ENCODE data around the gene HERC3. TPM values are rescaled to one million over a fixed set of nuclear protein-coding genes. Genes with fewer than 3 reads are reported as not detected.
A peak's percentile ranks its signal among the peaks of the same experiment; 100 is the strongest.

HERC3 gene
- polyA plus RNA-seq = 1 to 10 TPM; 7.5 to 9.9 TPM

DNA sequence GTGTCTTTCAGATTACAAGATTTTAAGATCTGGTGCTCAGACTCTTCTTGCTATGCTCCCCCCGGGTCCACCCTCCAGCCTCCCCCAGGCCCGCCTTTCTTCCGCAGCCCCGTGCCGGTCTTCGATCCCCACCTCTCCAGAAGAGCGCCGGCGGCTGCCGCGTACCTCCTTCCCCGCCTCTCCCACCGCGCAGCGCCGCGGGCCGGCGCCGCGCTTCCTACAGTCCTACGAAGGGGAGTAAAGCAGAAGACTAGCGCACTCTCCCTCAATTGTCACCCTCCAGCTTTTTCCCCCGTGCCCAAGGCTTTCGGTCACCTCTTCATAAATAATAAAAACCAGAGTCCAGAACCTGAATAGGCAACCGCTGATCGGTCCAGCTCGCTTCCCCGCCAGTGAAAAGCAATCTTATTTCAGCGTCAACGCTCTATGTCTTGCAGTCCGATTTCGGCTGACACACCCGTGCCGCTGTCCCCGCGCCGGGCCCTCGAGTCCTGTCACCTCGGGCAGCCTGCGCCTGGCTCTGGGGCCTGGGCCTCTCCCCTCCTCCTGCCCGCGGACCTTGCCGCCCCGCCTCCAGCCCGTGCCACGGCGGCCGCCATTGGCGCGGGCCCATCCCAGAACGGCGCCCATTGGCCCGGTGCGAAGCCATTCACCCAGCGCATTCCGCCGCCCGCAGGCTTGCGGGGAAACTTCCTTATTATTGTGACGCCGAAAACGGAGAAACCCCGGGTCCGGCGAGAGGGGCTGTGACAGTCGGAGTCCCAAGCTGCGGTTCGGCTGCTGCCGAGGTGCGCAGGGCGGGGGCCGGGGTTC, at the start of gene HERC3:
TSS of gene HERC3 (plus strand) at position 694 of the 813 bp plus-strand sequence. CDS start 13,344 bp downstream, outside the sequence.
- Histone ChIP-seq H3K27ac (ENCODE audit: low read depth in 2 of 2, low read length in 1 of 2) (peak within 1 kb of the TSS; percentile 94 to 96), H3K36me3 (ENCODE audit: control insufficient read depth in 2 of 2, insufficient read depth in 2 of 2, low read length in 1 of 2) (peaks cover 0 to 2% of the 10 kb centered on the region in 2 donors), H3K4me3 (ENCODE audit: low read depth in 1 of 2, low read length in 2 of 2) (peak within 1 kb of the TSS; percentile 73 to 83), H3K9me3 (ENCODE audit: control insufficient read depth in 2 of 2, insufficient read depth in 1 of 2, low read depth in 1 of 2, low read length in 1 of 2) (no peaks in the 10 kb centered on the region), H3K4me1 (ENCODE audit: control insufficient read depth in 2 of 2, insufficient read depth in 2 of 2, low read length in 1 of 2) (no peaks in the 10 kb centered on the region), H3K27me3 (ENCODE audit: control insufficient read depth in 1 of 2, insufficient read depth in 2 of 2, low read length in 2 of 2) (no peaks in the 10 kb centered on the region)
- WGBS, 2 donors = 0 to 1% methylated on average over 70 to 73 of the region's 73 CpGs

DNA sequence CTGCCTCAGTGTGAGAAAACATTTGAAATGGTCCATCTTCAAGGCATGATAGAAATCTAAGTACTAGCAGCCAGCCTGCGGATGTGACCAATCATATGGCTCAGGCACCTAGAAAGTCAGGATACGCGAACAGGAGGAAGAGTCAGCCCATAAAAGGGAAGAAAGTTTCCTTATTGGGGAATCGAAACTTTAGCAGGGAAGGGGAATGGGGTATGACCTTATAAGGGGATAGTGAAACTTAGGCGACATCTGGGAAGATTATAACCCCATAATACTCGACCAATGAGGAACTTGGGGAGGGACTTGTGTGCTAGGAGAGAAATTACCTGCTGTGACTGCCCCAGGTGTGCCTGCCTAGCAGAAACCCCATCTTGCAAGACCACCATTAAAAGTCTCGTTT, 42.5 kb upstream of the HERC3 start:
- WGBS, 2 donors = 83 to 88% methylated on average over 7 of the region's 7 CpGs
- H3K27ac ChIP-seq (ENCODE audit: low read depth in 2 of 2, low read length in 1 of 2) = no peak overlapping the region
- no peaks in the 10 kb centered on the region for H3K36me3 ChIP-seq (ENCODE audit: control insufficient read depth in 2 of 2, insufficient read depth in 2 of 2, low read length in 1 of 2)

DNA sequence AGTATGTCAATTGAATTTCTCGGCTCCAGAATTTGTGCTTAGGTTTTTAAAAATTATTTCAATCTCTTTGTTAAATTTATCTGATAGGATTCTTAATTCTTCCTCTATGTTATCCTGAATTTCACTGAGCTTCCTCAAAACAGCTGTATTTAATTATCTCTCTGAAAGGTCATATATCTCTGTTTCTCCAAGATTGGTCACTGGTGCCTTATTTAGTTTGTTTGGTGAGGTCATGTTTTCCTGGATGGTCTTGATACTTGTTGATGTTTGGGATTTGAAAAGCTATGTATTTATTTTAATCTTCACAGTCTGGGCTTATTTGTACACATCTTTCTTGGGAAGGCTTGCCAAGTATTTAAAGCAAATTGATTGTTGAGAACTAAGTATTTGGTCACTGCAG, 24.7 kb upstream of the HERC3 start:
- H3K9me3 ChIP-seq (ENCODE audit: control insufficient read depth in 2 of 2, insufficient read depth in 1 of 2, low read depth in 1 of 2, low read length in 1 of 2) = no peaks in the 10 kb centered on the region
- WGBS, 2 donors = 93 to 95% methylated on average over 1 of the region's 1 CpG
- H3K36me3 ChIP-seq (ENCODE audit: control insufficient read depth in 2 of 2, insufficient read depth in 2 of 2, low read length in 1 of 2) = no peaks in the 10 kb centered on the region
- no peaks in the 10 kb centered on the region for H3K4me1 ChIP-seq (ENCODE audit: control insufficient read depth in 2 of 2, insufficient read depth in 2 of 2, low read length in 1 of 2)
- H3K4me3 ChIP-seq (ENCODE audit: low read depth in 1 of 2, low read length in 2 of 2) = no peak overlapping the region
- H3K27ac ChIP-seq (ENCODE audit: low read depth in 2 of 2, low read length in 1 of 2) = no peak overlapping the region
- no peaks in the 10 kb centered on the region for H3K27me3 ChIP-seq (ENCODE audit: control insufficient read depth in 1 of 2, insufficient read depth in 2 of 2, low read length in 2 of 2)

More for the DNA sequence above, 42.5 kb upstream of the HERC3 start:
- H3K9me3 ChIP-seq (ENCODE audit: control insufficient read depth in 2 of 2, insufficient read depth in 1 of 2, low read depth in 1 of 2, low read length in 1 of 2) = no peaks in the 10 kb centered on the region
- H3K27me3 ChIP-seq (ENCODE audit: control insufficient read depth in 1 of 2, insufficient read depth in 2 of 2, low read length in 2 of 2) = no peaks in the 10 kb centered on the region
- no peak overlapping the region for H3K4me3 ChIP-seq (ENCODE audit: low read depth in 1 of 2, low read length in 2 of 2)
- no peaks in the 10 kb centered on the region for H3K4me1 ChIP-seq (ENCODE audit: control insufficient read depth in 2 of 2, insufficient read depth in 2 of 2, low read length in 1 of 2)

DNA sequence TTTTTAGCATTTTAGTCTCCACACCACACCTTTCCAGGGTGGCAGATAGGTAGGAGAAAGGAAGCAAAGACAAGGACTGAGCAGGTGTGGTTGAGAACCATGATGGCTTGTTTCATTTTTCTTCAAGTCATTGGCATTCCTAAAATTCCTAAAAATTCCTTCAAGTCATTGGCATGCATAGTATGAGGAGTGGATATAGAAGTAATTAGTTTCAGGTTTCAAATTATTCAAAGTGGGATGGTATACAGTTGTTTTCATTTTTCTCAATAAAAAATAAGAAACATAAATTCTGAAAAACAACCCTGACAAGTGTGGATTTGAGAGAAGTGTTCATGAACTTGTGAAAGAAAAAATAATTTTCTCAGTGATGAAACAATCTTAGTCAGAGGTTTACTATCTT, 22.3 kb upstream of the HERC3 start:
- H3K4me1 ChIP-seq (ENCODE audit: control insufficient read depth in 2 of 2, insufficient read depth in 2 of 2, low read length in 1 of 2) = no peaks in the 10 kb centered on the region
- H3K9me3 ChIP-seq (ENCODE audit: control insufficient read depth in 2 of 2, insufficient read depth in 1 of 2, low read depth in 1 of 2, low read length in 1 of 2) = no peaks in the 10 kb centered on the region
- H3K4me3 ChIP-seq (ENCODE audit: low read depth in 1 of 2, low read length in 2 of 2) = no peak overlapping the region
- no peaks in the 10 kb centered on the region for H3K27me3 ChIP-seq (ENCODE audit: control insufficient read depth in 1 of 2, insufficient read depth in 2 of 2, low read length in 2 of 2)
- H3K36me3 ChIP-seq (ENCODE audit: control insufficient read depth in 2 of 2, insufficient read depth in 2 of 2, low read length in 1 of 2) = no peaks in the 10 kb centered on the region
- H3K27ac ChIP-seq (ENCODE audit: low read depth in 2 of 2, low read length in 1 of 2) = no peak overlapping the region

DNA sequence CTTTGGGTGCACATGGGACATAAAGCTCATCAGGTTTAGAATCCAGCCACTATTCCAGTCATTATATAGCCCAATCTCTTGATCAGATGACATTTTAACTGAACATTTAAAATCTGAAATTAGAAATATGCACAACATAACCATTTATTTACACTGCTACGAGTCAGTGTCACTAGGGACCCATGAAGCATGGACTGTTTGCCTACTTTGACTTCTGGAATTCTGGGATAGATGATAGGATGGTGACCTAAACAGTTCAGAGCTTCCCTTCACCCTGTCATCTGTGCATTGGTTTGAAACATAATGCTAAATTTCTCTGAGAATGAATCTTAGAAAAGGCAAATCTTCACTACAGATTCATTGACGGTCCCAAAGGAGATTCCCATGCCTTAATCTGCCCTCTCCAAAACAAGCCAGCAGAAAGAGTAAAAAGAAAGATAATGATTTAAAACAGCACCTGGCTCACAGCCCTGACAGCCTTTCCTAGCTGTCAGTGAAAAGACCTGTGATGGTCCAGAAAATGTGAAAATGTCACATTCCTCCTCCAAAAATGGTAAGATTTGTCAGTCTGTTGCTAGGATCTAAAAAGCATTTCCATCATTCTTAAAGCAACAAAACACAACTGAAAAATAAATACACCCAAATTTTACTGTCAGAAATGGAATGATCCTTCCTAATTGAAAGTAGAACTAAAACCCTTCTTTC, 18.9 kb upstream of the HERC3 start:
- no peak overlapping the region for H3K4me3 ChIP-seq (ENCODE audit: low read depth in 1 of 2, low read length in 2 of 2)
- H3K9me3 ChIP-seq (ENCODE audit: control insufficient read depth in 2 of 2, insufficient read depth in 1 of 2, low read depth in 1 of 2, low read length in 1 of 2) = no peaks in the 10 kb centered on the region
- no peaks in the 10 kb centered on the region for H3K27me3 ChIP-seq (ENCODE audit: control insufficient read depth in 1 of 2, insufficient read depth in 2 of 2, low read length in 2 of 2)
- H3K4me1 ChIP-seq (ENCODE audit: control insufficient read depth in 2 of 2, insufficient read depth in 2 of 2, low read length in 1 of 2) = no peaks in the 10 kb centered on the region
- H3K36me3 ChIP-seq (ENCODE audit: control insufficient read depth in 2 of 2, insufficient read depth in 2 of 2, low read length in 1 of 2) = no peaks in the 10 kb centered on the region
- H3K27ac ChIP-seq (ENCODE audit: low read depth in 2 of 2, low read length in 1 of 2) = no peak overlapping the region
- 48 to 61% methylated on average over 2 of the region's 2 CpGs for WGBS, 2 donors

DNA sequence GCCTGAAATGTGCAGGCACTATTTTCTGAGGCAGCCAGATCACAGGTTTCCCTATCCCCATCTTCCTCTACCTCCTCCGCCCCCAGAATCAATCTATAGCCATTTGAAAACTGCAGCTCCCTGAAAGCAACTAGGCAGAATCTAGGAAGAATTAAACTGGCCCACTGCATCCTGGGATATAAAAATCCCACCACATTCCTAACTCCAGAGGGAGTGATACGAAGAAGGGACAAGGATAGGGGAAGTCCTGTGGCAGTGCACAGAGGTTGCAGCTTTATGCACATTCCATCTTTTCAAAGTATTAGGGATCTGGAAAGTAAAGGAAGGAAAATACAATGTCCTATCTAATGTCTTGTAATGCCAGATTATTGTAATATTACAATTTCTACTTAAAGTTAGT, 18.3 kb upstream of the HERC3 start:
- WGBS, 2 donors = 71 to 74% methylated on average over 2 of the region's 2 CpGs
- Histone ChIP-seq H3K9me3 (ENCODE audit: control insufficient read depth in 2 of 2, insufficient read depth in 1 of 2, low read depth in 1 of 2, low read length in 1 of 2) (no peaks in the 10 kb centered on the region), H3K4me1 (ENCODE audit: control insufficient read depth in 2 of 2, insufficient read depth in 2 of 2, low read length in 1 of 2) (no peaks in the 10 kb centered on the region), H3K4me3 (ENCODE audit: low read depth in 1 of 2, low read length in 2 of 2) (no peak overlapping the region), H3K27me3 (ENCODE audit: control insufficient read depth in 1 of 2, insufficient read depth in 2 of 2, low read length in 2 of 2) (no peaks in the 10 kb centered on the region), H3K27ac (ENCODE audit: low read depth in 2 of 2, low read length in 1 of 2) (no peak overlapping the region), H3K36me3 (ENCODE audit: control insufficient read depth in 2 of 2, insufficient read depth in 2 of 2, low read length in 1 of 2) (no peaks in the 10 kb centered on the region)

DNA sequence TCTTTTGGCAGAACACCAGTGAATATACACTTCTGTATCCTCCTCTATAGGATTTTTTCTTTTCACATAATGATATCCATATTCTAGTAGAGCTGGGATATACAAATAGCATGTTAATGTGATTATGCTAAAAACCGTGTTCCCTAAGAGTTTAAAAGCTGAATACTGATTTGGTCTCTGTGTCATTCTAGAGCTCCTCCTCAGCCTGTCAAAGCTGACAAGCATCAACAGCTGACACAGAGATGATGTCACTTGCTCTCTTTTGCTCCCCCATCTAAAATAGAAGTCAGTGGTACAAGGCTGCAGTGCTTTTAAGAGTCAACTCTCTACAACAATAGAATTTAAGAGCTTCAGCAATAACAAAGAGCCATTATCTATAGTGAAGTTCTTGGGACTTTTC, 17.1 kb upstream of the HERC3 start:
- Histone ChIP-seq H3K4me3 (ENCODE audit: low read depth in 1 of 2, low read length in 2 of 2) (no peak overlapping the region), H3K4me1 (ENCODE audit: control insufficient read depth in 2 of 2, insufficient read depth in 2 of 2, low read length in 1 of 2) (no peaks in the 10 kb centered on the region), H3K27me3 (ENCODE audit: control insufficient read depth in 1 of 2, insufficient read depth in 2 of 2, low read length in 2 of 2) (no peaks in the 10 kb centered on the region), H3K9me3 (ENCODE audit: control insufficient read depth in 2 of 2, insufficient read depth in 1 of 2, low read depth in 1 of 2, low read length in 1 of 2) (no peaks in the 10 kb centered on the region), H3K36me3 (ENCODE audit: control insufficient read depth in 2 of 2, insufficient read depth in 2 of 2, low read length in 1 of 2) (no peaks in the 10 kb centered on the region), H3K27ac (ENCODE audit: low read depth in 2 of 2, low read length in 1 of 2) (no peak overlapping the region)
- 60 to 76% methylated on average over 1 of the region's 1 CpG for WGBS, 2 donors

DNA sequence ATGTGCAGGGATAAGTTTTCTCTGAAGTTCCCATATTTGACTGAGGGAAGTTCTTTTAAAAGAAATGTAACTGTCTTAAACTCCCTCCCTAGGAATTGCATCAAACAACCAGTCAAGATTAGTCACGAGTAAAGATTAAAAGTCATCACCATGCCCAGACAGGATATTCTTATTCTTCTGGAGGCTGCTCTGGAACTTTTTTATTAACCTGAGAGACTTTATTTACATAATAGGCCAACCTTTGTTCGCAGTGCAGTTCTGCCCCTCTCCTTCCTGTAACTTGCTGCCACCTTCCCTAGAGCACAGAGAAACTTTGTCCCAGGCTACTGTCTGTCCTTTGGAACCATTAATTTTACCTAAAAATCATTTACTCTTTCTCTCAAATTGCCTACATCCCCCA, 9.8 kb upstream of the HERC3 start:
- Histone ChIP-seq H3K27ac (ENCODE audit: low read depth in 2 of 2, low read length in 1 of 2) (no peak overlapping the region), H3K9me3 (ENCODE audit: control insufficient read depth in 2 of 2, insufficient read depth in 1 of 2, low read depth in 1 of 2, low read length in 1 of 2) (no peaks in the 10 kb centered on the region), H3K27me3 (ENCODE audit: control insufficient read depth in 1 of 2, insufficient read depth in 2 of 2, low read length in 2 of 2) (no peaks in the 10 kb centered on the region), H3K36me3 (ENCODE audit: control insufficient read depth in 2 of 2, insufficient read depth in 2 of 2, low read length in 1 of 2) (no peaks in the 10 kb centered on the region), H3K4me1 (ENCODE audit: control insufficient read depth in 2 of 2, insufficient read depth in 2 of 2, low read length in 1 of 2) (no peaks in the 10 kb centered on the region), H3K4me3 (ENCODE audit: low read depth in 1 of 2, low read length in 2 of 2) (no peak overlapping the region)
- 48 to 55% methylated on average over 2 of the region's 2 CpGs for WGBS, 2 donors

DNA sequence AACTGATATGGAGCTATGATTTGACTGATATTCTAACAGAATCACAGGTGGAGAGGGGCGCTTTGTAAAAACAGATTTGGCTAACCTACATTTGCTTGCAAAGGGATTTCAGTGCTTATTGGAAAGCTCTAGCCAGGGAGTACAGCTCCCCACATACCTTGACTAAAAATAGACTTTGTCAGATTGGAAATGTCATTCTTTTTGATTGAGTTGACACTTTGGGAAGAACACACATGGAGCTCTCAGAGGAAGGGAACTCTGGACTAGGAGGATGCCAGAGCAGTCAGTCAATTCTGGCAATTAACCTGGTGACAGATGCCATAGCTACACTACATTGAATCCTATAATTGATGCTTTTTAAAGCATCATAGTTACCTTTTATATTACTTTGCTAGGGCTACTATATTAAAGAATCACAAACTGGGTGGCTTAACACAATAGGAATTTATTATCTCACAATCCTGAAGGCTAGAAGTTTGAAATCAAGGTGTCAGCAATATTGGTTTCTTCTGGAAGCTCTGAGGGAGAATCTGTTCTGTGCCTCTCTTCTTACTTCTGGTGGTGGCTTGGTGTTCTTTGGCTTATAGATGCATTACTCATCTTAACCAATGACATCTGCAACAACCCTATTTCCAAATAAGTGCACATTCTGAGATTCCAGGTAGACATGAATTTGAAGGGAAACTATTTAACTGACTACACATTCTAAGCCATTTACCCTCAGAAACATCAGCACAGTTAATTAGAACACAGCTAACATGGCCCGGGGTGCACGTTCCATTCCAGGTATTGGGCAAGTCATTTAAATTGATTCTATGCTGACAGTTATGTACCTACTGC, 8.4 kb upstream of the HERC3 start:
- Histone ChIP-seq H3K4me3 (ENCODE audit: low read depth in 1 of 2, low read length in 2 of 2) (no peak overlapping the region), H3K9me3 (ENCODE audit: control insufficient read depth in 2 of 2, insufficient read depth in 1 of 2, low read depth in 1 of 2, low read length in 1 of 2) (no peaks in the 10 kb centered on the region), H3K27ac (ENCODE audit: low read depth in 2 of 2, low read length in 1 of 2) (no peak overlapping the region), H3K36me3 (ENCODE audit: control insufficient read depth in 2 of 2, insufficient read depth in 2 of 2, low read length in 1 of 2) (no peaks in the 10 kb centered on the region), H3K27me3 (ENCODE audit: control insufficient read depth in 1 of 2, insufficient read depth in 2 of 2, low read length in 2 of 2) (no peaks in the 10 kb centered on the region), H3K4me1 (ENCODE audit: control insufficient read depth in 2 of 2, insufficient read depth in 2 of 2, low read length in 1 of 2) (no peaks in the 10 kb centered on the region)
- WGBS, 2 donors = 94 to 95% methylated on average over 3 of the region's 3 CpGs
